Activated naive CD4-positive, alpha-beta T cell treated with anti-CD3 and anti-CD28 coated beads, Interleukin-2, amount 50 U/mL, for 24 hours (primary cell): Measurements from ENCODE around the gene PTPN2.

Source experiments
- H3K27ac Mint-ChIP-seq: one replicate; pipeline ENCODE4 v1.8.0; 2021; ENCODE audit warnings: mild to moderate bottlenecking, mixed read lengths
- H3K27me3 Mint-ChIP-seq: one replicate; pipeline ENCODE4 v1.8.0; 2021; ENCODE audit warnings: mixed read lengths
- H3K36me3 Mint-ChIP-seq: one replicate; pipeline ENCODE4 v1.8.0; 2021; ENCODE audit warnings: mixed read lengths
- H3K4me1 Mint-ChIP-seq: one replicate; pipeline ENCODE4 v1.8.0; 2021; ENCODE audit warnings: mixed read lengths
- H3K4me3 Mint-ChIP-seq: one replicate; pipeline ENCODE4 v1.8.0; 2021; ENCODE audit warnings: mild to moderate bottlenecking, mixed read lengths
- H3K9me3 Mint-ChIP-seq: one replicate; pipeline ENCODE4 v1.8.0; 2021; ENCODE audit warnings: mixed read lengths

Gene PTPN2

GRCh38 chr18:12883684-12884405 lies at the start of gene PTPN2:
TSS of gene PTPN2 (minus strand) at chr18:12884237. CDS start at chr18:12884141, 96 bp downstream.
- Mint-ChIP-seq H3K4me1 (peaks cover 55% of the 10 kb centered on the region), H3K4me3 (peak within 1 kb of the TSS; percentile 95), H3K36me3 (peaks cover 2% of the 10 kb centered on the region), H3K27ac (peak within 1 kb of the TSS; percentile 97), H3K9me3 (no peaks in the 10 kb centered on the region), H3K27me3 (no peaks in the 10 kb centered on the region)

GRCh38 chr18:12933327-12933726 lies 49.3 kb upstream of the PTPN2 start:
- H3K27me3 Mint-ChIP-seq: no peaks in the 10 kb centered on the region
- H3K27ac Mint-ChIP-seq: no peak overlapping the region
- H3K4me3 Mint-ChIP-seq: no peak overlapping the region
- H3K36me3 Mint-ChIP-seq: no peaks in the 10 kb centered on the region
- H3K9me3 Mint-ChIP-seq: no peaks in the 10 kb centered on the region
- H3K4me1 Mint-ChIP-seq: peaks cover 3% of the 10 kb centered on the region

GRCh38 chr18:12930908-12931307 lies 46.9 kb upstream of the PTPN2 start:
- Mint-ChIP-seq H3K4me1 (peaks cover 3% of the 10 kb centered on the region), H3K27me3 (no peaks in the 10 kb centered on the region), H3K4me3 (no peak overlapping the region), H3K9me3 (no peaks in the 10 kb centered on the region), H3K27ac (no peak overlapping the region), H3K36me3 (no peaks in the 10 kb centered on the region)

- Mint-ChIP-seq H3K27me3 (no peaks in the 10 kb centered on the region), H3K36me3 (no peaks in the 10 kb centered on the region), H3K9me3 (no peaks in the 10 kb centered on the region), H3K27ac (no peak overlapping the region), H3K4me3 (no peak overlapping the region), H3K4me1 (peaks cover 3% of the 10 kb centered on the region)
Measured at GRCh38 chr18:12930376-12930775, 46.3 kb upstream of the PTPN2 start.

GRCh38 chr18:12929477-12930083 lies 45.5 kb upstream of the PTPN2 start:
- Mint-ChIP-seq H3K27me3 (no peaks in the 10 kb centered on the region), H3K36me3 (no peaks in the 10 kb centered on the region), H3K4me1 (peaks cover 1% of the 10 kb centered on the region), H3K27ac (no peak overlapping the region), H3K9me3 (no peaks in the 10 kb centered on the region), H3K4me3 (no peak overlapping the region)

GRCh38 chr18:12928641-12929040 lies 44.6 kb upstream of the PTPN2 start:
- Mint-ChIP-seq H3K4me1 (no peaks in the 10 kb centered on the region), H3K27ac (no peak overlapping the region), H3K9me3 (no peaks in the 10 kb centered on the region), H3K27me3 (no peaks in the 10 kb centered on the region), H3K4me3 (no peak overlapping the region), H3K36me3 (no peaks in the 10 kb centered on the region)

GRCh38 chr18:12928206-12928605 lies 44.2 kb upstream of the PTPN2 start:
- no peaks in the 10 kb centered on the region for H3K9me3 Mint-ChIP-seq
- no peak overlapping the region for H3K27ac Mint-ChIP-seq
- no peaks in the 10 kb centered on the region for H3K27me3 Mint-ChIP-seq
- H3K36me3 Mint-ChIP-seq: no peaks in the 10 kb centered on the region
- H3K4me1 Mint-ChIP-seq: no peaks in the 10 kb centered on the region
- H3K4me3 Mint-ChIP-seq: no peak overlapping the region

GRCh38 chr18:12924616-12925015 lies 40.6 kb upstream of the PTPN2 start:
- Mint-ChIP-seq H3K27ac (no peak overlapping the region), H3K36me3 (no peaks in the 10 kb centered on the region), H3K4me3 (no peak overlapping the region), H3K4me1 (peaks cover 6% of the 10 kb centered on the region), H3K9me3 (no peaks in the 10 kb centered on the region), H3K27me3 (no peaks in the 10 kb centered on the region)

GRCh38 chr18:12922266-12922665 lies 38.2 kb upstream of the PTPN2 start:
- Mint-ChIP-seq H3K27me3 (no peaks in the 10 kb centered on the region), H3K36me3 (no peaks in the 10 kb centered on the region), H3K27ac (no peak overlapping the region), H3K4me3 (no peak overlapping the region), H3K4me1 (peaks cover 6% of the 10 kb centered on the region), H3K9me3 (no peaks in the 10 kb centered on the region)

- peak overlapping the region; percentile 63 for H3K27ac Mint-ChIP-seq
Measured at GRCh38 chr18:12921178-12921577, 37.1 kb upstream of the PTPN2 start.

GRCh38 chr18:12911929-12912703 lies 28.1 kb upstream of the PTPN2 start:
- no peak overlapping the region for H3K27ac Mint-ChIP-seq
- no peaks in the 10 kb centered on the region for H3K27me3 Mint-ChIP-seq
- H3K36me3 Mint-ChIP-seq: peaks cover 2% of the 10 kb centered on the region
- peaks cover 8% of the 10 kb centered on the region for H3K9me3 Mint-ChIP-seq
- peak overlapping the region; percentile 58 for H3K4me3 Mint-ChIP-seq
- H3K4me1 Mint-ChIP-seq: peaks cover 8% of the 10 kb centered on the region

More at GRCh38 chr18:12921178-12921577, 37.1 kb upstream of the PTPN2 start:
- Mint-ChIP-seq H3K4me3 (no peak overlapping the region), H3K4me1 (peaks cover 6% of the 10 kb centered on the region), H3K36me3 (no peaks in the 10 kb centered on the region), H3K27me3 (no peaks in the 10 kb centered on the region), H3K9me3 (no peaks in the 10 kb centered on the region)

- Mint-ChIP-seq H3K4me3 (peak overlapping the region; percentile 72), H3K27me3 (no peaks in the 10 kb centered on the region), H3K27ac (no peak overlapping the region), H3K4me1 (peaks cover 8% of the 10 kb centered on the region), H3K9me3 (peaks cover 8% of the 10 kb centered on the region), H3K36me3 (peaks cover 2% of the 10 kb centered on the region)
Measured at GRCh38 chr18:12911025-12911928, 27.2 kb upstream of the PTPN2 start.

GRCh38 chr18:12908706-12909105 lies 24.7 kb upstream of the PTPN2 start:
- H3K9me3 Mint-ChIP-seq: peaks cover 6% of the 10 kb centered on the region
- H3K36me3 Mint-ChIP-seq: peaks cover 2% of the 10 kb centered on the region
- peaks cover 16% of the 10 kb centered on the region for H3K4me1 Mint-ChIP-seq
- H3K4me3 Mint-ChIP-seq: no peak overlapping the region
- no peak overlapping the region for H3K27ac Mint-ChIP-seq
- H3K27me3 Mint-ChIP-seq: no peaks in the 10 kb centered on the region

GRCh38 chr18:12907258-12907925 lies 23.4 kb upstream of the PTPN2 start:
- peaks cover 16% of the 10 kb centered on the region for H3K4me1 Mint-ChIP-seq
- H3K27ac Mint-ChIP-seq: no peak overlapping the region
- no peaks in the 10 kb centered on the region for H3K27me3 Mint-ChIP-seq
- H3K9me3 Mint-ChIP-seq: no peaks in the 10 kb centered on the region
- no peaks in the 10 kb centered on the region for H3K36me3 Mint-ChIP-seq
- H3K4me3 Mint-ChIP-seq: no peak overlapping the region

- Mint-ChIP-seq H3K9me3 (no peaks in the 10 kb centered on the region), H3K4me1 (peaks cover 16% of the 10 kb centered on the region), H3K27me3 (no peaks in the 10 kb centered on the region), H3K36me3 (no peaks in the 10 kb centered on the region), H3K27ac (no peak overlapping the region), H3K4me3 (no peak overlapping the region)
Measured at GRCh38 chr18:12906773-12907172, 22.7 kb upstream of the PTPN2 start.
